Activated CD4-positive, alpha-beta T cell treated with anti-CD3 and anti-CD28 coated beads for 4 hours (primary cell): ENCODE measurements around the gene PDCD10.

Experiments
- DNase-seq, 2 donors: peaks; one replicate each; pipeline ENCODE4 v3.0.0-alpha.2; 2020

PDCD10 gene

DNA sequence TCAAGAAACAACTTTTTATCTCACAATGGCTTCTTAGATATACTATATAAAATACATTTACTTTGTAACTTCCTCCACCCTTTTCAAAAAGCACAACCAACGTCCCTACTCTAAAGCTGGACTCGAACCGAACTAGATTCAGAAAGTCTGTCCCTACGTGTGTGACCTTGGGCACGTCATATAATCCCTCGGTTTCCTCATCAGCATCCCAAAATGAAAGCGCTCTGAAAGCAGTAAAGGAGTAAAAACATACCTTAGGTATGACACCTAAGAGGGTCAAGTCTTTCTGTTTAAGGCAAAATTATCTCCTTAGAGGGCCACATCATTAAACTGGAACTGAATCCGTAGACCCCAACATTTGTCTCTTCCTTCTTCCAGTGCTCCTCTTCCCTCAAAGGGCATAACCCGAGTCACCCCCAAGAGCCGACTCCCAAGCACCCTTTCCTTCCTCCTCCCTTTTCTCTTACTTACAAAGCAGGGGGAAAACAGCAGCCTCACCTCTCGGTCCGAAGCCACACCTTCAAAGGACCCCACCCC is 663 bp downstream of the PDCD10 start:
- DNase-seq, result no peak

DNA sequence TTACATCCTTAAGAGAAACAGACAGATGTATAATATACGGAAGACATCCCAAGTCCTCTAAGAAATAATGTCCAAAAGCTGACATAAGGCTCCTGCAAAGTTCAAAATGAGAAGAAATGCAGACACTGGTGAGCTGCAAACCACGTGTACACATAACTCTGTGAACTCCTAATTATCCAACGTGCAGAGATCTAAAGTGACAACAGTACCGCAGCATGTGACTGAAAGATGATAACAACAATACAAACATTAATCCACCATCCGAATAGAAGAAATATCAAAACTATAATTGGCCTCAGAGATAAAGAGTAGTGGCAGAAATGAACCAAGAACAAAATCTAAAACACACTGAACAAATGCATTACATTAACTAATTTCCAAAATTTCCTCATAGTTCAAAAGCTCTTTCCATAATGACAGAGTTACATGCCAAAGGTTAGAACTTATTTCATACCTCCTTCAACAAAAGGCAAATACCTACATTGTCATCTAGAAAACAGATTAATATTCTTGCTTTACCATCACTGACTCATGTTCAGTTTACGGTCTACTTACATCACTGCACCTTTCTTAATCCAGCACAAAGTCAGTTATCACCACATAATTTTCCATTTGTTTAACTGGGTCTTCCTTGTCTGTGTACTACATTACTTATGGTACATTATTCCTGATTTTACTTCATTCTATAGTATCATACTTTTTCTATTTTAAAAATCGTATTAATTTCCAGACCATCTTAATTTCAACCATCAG is 2.2 kb downstream of the PDCD10 start:
- DNase-seq, result no peak

DNA sequence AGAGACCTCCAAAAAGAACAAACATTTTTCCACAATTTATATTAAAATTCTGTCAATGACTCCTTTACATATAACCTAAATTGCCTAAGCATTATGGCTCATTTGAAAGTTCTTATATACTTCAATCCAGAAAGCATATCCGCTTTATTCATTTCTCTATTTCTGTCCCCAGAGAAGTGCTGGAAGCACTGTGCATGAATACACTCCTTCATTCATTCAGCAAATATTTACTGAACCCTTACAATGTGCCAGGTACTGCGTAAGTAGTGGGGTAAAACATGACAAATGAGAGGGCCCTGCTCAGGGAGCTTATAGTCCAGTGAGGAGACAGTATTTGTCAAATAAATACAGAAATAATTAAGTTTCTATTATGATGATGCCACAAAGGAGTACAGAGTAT is 3.3 kb downstream of the PDCD10 start:
- no peak for DNase-seq

DNA sequence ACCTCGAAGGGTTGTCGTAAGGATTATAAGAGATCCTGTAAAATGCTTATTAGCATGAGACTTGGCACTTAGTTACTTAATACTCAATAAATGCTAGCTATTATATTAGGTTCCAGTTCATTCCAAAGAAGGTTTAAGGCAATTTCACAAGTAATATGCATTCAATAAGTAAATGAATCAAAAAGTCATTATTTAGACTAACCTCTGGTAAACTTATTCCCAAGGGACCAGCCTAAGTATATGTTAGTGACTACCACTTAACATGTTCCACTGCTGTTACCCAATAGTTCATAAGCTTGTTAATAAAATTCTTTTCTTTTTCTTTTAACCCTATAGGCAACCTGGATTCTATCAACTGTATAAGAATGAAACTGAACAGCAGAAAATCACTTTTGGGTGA is 5.1 kb downstream of the PDCD10 start:
- DNase-seq, result no peak

DNA sequence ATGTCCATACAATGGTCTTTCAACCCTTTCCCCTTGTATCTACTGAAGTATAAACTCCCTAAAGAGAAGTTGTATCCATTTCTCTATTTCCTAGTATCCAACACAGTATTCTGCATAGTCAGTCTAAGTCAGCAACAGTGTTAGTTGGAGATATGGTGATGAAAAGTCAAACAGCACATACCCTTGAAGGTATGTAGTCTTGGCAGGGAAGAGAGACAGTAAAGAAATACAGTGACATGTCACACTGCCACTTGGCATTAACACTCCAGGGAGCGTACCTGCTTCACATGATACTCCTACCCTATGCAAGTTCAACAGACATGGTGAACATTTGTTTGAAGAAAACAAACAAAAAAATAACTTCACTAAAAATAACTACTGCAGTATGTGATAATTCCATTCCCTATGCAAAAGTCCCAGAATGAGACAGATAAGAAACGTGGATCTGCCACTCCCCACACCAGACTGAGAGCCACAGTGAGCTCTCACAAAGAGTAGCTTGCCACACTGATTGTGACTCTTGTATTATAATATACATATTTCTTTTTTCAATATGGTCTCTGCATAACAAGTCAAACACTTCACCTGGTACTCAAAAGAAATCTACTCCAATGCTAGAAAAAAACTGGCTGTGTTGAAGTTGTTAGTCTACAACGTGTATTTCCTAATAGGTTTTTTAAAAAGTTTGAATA is 5.9 kb downstream of the PDCD10 start:
- DNase-seq, result no peak

DNA sequence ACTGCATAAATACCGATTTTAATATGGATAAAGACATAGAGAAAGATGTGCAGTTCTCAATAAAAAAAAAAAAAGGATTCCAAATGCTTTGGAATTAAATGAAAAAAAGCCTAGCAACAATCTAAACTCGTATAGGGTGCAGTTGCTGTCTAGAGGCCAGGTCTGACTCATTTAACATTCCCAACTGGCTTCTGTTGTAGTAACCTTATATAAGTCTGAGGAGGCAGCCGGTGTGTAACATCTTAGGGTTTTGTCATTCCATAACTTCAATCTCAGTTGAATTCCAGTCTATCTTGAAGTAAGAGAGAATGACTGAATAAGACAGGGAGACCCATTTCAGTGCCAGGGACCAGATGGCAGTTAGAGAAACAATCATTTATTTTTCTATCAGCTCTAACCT is 6.5 kb downstream of the PDCD10 start:
- no peak for DNase-seq

DNA sequence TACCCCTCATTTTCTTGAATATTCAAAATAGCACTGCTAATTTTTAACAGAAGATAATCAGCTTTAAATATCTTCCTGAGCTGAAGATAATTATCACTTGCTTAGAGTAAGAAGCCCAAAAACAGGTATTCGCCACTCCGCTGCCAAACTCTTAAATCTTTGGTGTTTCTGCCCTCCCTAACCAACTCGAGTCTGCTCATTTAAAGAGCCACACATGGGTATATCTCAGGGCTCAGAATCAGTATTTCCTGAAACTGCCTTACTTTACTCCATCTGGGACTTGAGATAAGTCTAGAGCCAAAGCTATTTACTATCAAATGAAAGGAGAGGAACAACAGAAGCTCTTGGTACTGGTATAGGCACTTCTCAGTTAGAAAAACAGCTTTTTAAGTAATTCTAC is 10.8 kb downstream of the PDCD10 start:
- no peak for DNase-seq

DNA sequence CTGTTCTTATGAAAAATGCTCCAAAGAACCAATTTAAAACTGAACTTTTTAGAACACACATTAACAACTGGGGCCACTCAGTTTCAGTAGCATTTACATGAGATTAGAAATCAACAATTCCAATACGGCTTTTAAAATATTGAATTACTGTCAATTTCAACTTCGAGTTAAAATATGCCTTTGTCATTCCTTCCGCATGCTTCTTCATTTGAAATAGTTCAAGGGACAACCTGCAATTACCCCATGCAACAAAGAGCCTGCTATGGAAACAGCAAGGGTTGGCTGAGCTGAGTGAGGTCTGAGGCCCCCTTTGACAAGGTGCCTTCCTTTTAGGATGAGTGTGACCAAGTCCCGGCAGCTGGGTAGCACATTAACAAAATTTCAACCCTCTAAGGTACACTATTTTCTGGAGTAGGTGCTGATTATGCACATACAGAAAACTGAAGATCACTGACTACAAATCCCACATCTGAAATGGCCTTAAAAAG is 11.6 kb downstream of the PDCD10 start:
- DNase-seq, result no peak

DNA sequence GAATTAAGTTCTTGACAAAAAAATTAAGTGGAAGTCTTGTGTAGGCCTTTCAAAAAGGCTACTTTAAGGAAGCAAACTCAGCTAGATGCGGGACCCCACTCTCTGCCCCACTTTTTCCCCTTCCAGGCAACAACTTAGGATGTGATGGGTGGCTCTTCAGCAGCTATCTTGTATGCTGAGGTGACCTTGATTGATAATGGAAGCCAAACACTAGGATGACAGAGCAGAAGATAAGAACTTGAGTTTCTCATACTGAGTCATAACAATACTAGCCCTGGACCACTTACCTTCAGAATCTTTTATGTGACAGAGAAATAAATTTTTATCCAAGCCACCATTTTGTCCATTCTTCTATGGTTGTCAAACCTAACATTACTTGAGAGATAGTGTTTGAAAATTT is 16.1 kb downstream of the PDCD10 start:
- DNase-seq, result no peak

DNA sequence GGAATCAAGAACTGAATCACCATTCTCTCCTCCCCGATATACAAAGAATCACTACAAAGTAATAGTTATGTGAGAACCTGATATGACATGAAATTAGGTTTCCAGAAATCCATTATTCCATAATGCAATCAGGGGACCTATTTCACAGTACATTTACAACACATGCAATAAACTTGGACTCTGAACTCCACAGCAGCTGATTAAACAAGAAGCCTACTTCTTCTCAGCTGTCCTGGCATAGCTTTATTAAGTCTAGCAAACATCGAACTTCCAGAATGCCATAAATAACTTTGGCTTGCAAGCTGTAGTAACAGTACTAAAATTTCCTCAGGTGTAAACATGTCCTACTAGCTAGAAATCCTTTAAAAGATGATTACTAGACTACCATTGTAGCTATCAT is 17.8 kb downstream of the PDCD10 start:
- no peak for DNase-seq

DNA sequence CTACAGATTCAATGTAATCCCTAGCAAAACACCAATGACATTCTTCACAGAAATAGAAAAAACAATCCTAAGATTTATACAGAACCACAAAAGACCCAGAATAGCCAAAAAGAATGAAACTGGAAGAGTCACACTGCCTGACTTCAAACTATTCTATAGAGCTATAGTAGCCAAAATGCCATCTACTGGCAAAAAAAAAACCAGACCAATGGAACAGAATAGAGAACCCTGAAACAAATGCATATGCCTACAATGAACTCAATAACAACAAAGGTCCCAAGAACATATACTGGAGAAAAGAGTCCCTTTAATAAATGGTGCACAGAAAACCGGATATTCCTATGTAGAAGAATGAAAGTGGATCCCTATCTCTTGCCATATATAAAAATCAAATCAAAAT is 19.8 kb downstream of the PDCD10 start:
- DNase-seq, result no peak

DNA sequence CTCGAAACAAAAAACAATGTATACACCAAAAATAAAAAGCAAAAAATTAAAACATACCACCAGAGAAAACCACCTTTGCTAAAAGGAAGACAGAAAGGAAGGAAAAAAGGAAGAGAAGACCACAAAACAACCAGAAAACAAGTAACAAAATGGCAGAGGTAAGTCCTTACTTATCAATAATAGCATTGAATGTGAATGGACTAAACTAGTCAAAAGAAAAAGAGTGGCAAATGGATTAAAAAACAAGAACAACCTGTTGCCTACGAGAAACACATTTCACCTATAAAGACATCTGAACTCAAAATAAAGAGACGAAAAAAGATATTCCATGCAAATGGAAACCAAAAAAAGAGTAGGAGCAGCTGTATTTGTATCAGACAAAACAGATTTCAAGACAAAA is 22.2 kb downstream of the PDCD10 start:
- DNase-seq, result no peak

DNA sequence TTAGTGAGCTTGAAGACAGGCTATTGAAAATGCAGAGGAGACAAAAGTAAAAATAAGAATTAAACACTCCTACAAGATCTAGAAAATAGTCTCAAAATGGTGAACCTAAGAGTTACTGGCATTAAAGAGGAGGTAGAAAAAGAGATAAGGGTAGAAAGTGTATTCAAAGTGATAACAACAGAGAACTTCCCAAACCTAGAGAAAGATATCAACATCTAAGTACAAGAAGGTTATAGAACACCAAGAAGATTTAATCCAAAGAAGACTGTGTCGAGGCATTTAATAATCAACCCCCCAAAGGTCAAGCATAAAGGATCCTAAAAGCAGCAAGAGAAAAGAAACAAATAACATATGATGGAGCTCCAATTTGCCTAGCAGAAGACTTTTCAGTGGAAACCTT is 23.3 kb downstream of the PDCD10 start:
- no peak for DNase-seq

DNA sequence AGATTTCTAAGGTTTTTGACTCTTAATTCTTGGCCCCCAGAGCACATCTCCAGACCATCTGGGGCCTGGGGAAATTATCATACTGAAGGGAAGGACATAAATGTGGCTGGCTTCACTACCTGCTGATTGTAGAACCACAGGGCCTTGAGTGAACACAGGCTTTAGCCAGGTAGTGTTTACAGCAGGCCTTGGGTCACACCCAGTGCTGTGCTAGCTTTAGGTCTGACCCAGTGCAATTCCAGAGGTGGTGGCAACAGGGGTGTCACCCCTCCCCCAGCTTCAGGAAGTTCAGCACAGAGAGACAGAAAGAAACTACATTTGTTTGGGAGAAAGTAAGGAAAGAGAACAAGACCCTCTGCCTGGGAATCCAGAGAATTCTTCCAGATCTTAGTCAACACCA is 24.1 kb downstream of the PDCD10 start:
- no peak for DNase-seq

DNA sequence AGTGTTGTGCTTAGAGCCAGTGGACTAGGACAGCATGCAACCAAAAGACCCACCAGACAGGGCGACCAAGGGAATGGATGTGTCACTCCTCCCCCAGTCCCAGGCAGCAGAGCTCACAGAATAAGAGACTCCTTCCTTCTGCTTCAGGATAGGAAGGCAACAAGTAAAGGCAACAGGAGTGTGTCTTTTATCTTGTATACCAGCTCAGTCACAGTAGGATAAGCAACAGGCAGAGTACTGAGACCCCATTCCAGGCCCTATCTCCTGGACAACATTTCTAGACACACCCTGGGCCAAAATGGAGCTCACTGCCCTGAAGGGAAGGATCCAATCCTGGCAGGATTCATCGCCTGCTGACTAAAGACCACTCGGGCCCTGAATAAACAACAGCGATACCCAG is 25.0 kb downstream of the PDCD10 start:
- DNase-seq, result no peak

DNA sequence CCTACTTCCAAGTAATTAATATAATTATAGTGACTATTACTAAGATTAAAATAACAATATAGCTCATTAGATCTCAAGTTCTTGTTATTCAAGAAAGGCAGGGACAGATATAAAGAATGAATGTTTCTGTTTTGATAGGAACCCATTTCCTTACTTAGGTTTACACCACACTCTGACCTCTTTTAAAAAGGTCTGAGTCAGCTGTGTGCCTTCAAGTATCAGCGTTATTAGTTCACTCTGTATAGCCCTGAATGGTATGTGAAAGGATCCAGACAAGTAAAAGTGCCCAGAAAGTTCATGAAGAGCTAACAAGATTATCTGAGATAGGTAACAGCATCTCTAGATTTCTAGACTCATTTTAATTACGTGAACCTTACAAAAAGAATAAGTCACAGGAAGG is 28.9 kb downstream of the PDCD10 start:
- DNase-seq, result no peak

DNA sequence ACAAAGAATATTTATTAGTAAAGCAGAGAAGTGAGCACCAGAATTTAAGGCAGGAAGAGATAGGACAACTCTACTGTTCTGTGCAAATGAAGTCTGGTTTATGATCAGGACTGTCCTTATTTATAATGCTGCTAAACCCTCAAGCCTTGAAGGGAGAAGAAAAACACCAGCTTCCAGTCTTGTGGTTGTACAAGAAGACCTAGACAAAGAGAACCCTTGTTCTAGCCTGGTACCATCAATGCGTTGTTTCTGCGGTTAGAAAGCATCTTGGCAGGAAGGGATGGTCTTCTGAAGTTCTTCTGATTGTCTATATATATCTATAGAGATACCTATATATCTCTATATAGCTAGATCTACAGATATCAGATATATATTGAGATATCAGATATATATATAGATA is 33.8 kb downstream of the PDCD10 start:
- DNase-seq, result no peak

DNA sequence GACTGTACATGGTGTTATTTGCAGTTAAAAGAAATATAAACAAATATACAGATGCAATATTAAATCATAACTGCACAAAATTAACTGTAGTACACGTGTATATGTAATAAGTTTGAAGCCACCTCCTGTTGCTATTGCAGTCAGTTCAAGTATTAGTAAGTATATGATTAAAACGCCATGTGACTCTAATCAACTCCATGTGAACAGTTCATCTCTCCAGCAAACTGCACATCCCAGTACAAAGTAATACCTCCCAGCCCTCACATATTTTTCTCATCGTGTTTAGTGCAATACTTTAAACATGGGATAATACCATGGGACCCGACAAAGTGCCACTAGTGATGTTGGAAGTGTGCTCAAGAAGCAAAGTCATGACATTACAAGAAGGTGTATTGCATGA is 34.6 kb downstream of the PDCD10 start:
- DNase-seq, result no peak

DNA sequence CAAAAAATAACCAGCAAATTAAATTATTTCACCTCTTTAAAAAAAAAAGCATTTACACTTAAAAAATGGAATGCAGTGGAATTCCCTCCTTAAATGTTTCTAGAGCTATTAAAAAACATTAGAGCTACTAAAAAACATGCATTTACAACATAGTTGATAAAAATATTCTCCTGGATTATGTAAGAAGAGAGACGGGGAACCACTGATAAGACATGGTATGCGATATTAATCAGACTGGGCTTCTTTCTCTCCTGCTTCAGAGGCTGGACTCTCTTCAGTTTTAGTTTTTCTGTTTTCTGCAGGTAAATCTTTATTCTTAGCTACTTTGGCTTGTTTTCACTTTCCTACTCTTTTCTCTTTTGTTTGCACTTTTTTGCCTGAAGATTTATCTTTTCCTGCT is 40.6 kb downstream of the PDCD10 start:
- no peak for DNase-seq

DNA sequence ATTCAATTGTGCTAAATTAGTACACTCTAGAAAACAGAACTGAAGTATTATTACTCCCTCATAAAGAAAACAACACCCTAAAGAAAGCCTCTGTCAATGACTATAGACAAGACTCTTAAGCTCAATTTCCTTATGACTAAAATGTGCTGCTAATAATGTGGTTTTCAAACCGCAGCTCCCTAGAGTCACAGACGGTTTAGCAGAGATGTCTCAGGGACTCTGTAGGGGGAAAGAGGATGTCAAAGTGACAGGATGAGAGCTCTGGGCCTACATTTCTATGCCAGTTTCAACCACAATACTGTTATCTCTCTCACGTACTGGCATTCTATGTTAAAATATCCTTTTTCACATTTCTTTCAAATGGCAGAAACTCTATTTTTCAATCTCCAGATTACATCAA is 43.3 kb downstream of the PDCD10 start:
- DNase-seq, result peak; percentile 16 to 21

DNA sequence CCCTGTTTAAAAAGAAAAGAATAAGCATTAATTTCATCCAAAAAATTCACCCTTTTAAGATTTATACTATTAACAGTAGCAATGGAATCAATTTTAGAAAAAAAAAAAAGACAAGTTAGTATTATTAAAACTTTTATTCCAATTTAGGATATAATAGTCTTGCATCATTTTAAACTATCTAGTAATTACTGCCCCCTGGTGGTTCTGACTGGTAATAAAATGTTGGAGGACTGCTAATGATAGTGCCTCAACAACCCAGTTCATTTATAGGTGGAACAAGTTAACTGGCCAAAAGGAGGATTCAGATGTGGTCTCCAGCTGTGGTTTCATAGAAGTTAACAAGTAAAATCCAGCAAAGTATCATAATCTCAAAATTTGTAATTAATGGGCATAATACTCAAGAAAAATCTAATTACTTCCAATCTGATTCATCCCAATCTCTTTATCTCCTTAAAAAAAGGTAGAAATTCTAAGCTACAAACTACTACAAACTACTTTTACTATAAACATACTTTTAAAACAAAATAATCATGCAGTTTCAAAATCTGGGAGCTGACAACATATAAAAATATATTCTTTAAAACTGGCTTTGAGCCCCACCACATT is 50.2 kb downstream of the PDCD10 start:
- peak; percentile 41 to 70 for DNase-seq

DNA sequence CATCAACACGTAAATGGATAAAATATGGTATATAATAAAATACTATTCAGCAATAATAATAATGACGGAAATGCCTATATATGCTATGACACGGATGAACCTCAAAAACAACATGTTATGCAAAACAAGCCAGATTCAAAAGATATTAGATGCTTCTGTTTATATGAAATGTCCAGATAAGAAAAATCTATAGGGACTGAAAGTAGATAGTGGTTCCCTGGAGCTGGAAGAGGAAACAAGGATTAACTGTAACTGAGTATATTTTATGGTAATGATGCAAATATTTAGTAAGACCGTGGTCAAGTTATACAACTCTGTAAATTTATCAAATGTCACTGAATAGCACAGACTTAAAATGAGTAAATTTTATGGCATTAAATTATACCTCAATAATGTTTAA is 55.2 kb downstream of the PDCD10 start:
- no peak for DNase-seq

DNA sequence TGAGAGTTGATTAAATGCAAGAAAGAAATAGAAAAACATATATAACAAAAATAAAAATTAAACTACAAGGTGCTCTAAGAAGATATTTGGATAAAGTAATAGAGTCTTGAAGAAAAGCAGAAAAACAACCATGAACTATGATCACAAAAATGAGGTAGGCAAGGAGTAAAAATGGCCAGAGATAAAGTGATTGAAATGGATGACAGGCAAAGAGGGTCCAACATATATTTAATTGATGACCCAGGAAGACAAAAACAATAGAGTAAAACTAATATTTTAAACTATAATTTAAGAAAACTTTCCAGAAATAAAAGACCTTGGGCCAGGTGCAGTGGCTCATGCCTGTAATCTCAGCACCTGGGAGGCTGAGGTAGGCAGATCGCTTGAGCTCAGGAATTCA is 58.8 kb downstream of the PDCD10 start:
- no peak for DNase-seq

DNA sequence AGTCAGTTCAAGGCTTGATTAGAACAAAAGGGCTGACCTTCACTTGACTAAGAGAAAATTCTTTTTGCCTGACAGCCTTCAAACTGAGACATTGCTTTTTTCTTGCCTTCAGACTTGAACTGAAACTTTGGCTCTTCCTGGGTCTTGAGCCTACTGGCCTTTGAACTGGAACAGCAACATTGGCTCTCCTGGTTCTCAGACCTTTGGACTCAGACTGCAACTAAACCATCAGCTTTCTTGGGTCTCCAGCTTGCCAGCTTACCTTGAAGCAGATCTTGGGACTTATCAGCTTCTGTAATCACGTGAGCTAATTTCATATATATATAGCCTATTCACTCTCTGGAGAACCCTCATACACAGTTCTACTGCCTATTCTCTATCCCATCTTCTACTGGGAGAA is 61.5 kb downstream of the PDCD10 start:
- no peak for DNase-seq
